NK-92 (cell line): ENCODE measurements around the gene CFAP54.
"Not testable (repeated sequence)": the region's sequence is repeated elsewhere in the genome, so short reads cannot be mapped to it uniquely, and the experiment has no call there.

Source experiments
- DNase-seq: peaks from one replicate; lab custom pipeline; 2025; ENCODE audit not compliant: unreplicated experiment; lab: John Stamatoyannopoulos, UW

CFAP54 gene

DNA sequence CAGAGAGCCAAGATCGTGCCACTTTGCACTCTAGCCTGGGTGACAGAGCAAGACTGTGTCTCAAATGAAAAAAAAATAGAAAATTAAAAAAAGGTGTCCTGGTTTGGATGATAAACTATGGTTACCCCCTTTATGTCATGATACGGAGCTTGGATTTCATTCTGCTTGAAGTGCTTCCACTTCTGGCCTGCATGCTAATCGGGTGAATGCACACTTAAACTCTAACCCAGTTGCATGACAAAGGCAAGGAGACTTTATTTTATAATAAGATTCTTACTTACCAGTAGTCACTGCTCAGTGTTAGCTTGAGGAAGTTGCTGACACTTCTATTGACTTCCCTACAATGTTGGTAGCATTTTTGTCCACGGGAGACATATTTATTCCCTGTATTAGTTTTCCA lies 24.3 kb downstream of the CFAP54 start:
- no peak for DNase-seq

DNA sequence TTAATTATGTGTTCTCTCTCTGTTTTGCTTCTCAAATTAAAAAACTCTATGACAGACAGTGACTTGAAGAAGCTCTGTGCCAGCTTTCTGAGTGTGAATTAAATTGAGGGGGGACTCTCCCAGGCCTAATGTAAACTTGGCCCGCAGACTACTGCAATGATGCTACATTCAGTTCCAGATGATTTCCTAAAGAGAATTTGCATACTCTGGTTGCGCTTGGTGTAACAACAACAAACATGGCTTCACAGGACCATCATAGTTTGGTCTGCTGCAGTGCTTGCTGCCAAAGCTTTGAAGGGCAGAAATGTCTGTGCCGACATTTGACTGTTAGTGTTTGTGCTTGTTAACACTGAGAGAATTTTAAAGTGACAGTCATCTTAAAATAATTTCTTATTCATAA lies 25.0 kb downstream of the CFAP54 start:
- DNase-seq = no peak

DNA sequence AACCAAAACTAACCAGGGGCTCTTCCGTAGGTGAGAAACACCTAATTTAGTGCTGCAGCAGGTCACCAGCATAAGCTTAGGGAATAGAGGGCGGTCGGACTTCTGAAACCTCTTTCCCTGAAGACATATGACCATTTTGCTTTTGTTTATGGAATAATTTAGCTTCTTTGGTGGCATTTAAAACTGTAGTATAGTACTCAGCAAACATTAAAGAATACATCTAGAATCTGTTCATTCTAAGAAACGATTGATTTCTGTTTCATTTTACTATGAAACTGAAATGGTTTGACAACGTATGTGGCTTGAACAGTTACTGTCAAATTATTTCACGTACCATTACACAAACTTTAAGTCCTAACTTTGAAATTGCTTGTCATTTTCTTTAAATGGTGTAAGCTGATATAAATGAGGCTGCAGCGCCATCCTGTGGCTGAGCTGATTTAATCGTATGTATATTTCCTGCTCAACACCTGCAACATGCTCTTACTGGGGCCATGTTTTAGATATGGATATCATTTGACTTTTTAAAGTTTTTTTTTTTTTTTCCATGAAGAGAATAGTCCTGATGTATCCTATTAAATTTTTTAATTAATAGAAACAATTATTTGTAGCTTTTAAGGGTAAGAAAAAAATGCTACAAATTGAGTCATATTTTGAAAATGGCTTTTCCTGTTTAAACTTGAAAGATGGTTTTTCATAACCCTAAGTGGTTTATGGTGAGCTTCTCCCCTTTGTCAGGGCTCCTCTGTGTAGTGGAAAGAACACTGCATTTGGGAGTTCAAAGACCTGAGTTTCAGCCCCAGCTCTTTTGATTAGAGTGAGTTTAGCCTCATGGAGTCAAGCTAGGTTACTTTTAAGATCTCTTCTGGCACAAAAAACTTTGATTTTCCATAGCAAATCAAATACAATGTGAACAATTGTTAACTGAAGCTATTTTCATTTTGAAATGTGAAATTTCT lies 27.4 kb downstream of the CFAP54 start:
- peak; percentile 16 for DNase-seq

DNA sequence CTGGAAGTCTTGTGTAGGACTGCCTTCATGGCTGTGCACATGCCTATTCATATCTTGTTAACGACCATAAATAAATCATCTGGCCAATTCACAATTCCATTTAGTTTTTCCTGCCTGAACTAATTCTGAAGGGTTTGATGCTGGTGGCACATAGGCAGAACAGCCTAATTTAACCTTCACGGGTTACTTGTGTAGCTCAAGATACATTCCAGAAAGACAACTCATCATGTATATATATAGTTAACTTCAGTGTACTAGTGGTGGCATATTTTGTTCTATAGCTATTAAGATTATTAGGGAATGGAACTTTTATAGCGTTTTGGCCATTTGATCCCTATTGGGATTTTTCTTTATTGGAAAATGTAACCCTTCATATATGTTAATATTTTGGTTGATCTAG lies 31.4 kb downstream of the CFAP54 start:
- DNase-seq = no peak

DNA sequence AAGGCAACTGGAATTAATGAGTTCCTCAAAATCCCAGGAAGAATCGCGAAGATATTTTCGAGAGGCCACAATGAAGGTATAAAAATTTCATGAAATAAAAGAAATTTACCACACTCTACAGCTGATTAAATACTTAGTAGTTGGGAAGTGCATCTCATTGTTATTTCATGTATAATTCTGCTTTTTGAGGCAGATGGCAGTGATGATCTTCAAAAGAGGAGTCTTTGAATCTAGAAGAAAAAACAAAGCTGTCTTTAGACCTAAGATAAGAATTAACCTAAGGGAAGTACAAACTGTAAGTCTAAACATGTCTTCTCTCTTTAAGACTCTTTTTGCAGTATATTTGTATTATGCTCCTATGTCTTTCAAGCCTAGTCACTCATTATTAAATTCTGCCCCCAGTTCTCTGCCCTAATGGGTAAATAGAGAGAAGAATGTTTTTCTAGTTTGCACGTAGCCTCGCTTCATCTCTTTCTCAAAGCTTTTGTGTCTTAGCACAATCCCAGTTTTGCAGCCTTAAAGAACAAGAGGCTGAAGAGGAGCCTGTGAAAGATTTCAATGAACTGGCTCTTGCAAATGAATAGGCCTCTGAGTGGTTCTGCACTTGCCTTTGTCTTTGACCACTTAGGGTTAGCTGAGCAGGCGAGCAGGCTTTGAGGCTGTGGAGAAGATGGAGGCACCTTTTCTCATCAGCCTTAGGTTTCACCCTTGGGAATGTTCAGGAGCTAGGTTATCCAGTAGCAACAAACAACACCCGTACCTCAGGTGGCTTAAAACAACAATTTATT lies 32.7 kb downstream of the CFAP54 start:
- no peak for DNase-seq

DNA sequence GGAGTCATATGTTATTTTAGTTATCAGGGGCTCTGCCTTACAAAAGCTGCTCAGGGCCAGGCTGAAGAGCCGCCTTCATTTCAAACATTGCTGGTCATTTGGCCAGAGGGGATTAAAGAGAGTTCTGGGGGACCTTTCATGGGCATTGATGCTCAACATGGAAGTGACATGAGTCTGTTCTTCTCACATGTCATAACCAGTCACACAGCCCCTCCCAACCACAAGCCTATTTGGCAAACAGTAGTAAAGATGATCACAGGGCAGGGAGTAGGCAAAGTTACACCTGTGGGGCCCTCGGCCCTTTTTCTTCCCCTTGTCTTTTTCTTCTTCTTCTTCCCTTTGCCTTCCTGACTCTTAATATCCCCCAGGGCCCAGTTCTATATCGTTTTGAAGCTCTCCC lies 33.3 kb downstream of the CFAP54 start:
- no peak for DNase-seq

DNA sequence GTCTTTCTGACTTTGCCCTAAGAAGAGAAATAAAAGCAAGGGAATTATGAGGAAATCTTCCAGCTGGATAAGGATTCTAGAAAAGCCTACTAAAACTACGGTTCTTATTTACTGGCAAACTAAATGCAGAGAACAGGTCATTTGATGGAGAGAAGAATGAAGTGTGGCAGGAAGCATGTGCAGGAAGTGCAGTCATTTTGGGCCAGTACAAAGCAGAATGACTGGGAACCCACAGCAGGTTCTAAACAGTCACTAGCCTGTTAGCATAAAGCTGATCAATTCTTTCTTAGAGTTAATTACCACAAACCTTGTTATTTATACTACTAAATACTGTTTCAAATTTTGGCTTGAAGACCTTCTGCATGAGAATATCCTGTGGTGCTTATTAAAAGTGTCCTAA lies 36.7 kb downstream of the CFAP54 start:
- DNase-seq = no peak

DNA sequence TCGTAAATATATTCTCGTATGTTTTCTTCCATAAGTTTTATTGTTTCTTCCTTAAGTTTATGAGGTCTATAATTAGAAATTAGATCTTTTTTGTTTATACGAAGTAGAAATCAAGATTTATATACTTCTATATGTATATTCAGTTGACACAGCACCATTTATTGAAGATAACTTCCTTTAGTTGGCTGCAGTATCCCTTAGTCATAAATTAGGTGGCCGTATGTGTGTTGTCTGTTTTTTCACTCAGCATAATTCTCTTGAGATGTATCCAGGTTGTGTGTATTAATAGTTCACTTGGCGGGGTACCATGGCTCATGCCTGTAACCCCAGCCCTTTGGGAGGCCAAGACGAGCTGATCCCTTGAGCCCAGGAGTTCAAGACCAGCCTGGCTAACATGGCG lies 40.5 kb downstream of the CFAP54 start:
- DNase-seq = no peak

DNA sequence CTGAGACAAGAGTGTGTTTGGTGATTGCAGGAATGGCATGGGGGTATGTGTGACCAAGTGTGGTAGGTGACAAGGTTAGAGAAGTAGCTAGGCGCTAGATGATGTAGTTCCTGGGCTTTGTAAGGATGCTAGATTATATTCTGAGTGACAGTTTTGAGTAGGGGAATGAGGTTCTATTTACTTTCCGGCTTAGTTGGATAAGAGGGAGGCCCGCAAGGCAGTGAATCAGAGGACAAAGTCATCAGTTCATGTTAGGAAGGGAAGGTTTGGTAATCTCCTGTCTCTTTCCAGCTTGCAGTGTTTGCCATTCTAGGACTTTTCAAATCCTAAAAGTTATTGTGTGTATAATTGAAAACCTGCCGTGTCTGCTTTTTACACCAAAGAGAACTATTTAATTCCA lies 45.0 kb downstream of the CFAP54 start:
- no peak for DNase-seq

DNA sequence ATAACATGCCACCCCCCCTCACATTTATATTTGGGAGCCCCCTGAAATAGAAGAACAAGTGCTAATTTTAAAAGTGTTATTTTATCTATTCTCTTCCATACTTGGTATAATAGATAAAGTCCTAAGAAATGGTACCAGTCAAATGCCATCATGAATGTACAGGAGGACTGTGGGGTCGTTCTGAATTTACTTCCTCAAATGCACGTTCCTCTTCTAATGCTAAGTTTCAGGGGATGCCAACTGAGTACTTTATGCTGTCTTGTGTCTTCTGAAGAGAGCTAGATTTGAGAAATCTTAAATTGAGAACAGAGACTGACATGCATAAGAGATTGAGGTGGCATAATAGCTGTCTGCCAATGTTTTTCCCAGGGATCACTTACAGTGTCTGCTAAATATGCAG lies 59.0 kb downstream of the CFAP54 start:
- no peak for DNase-seq

DNA sequence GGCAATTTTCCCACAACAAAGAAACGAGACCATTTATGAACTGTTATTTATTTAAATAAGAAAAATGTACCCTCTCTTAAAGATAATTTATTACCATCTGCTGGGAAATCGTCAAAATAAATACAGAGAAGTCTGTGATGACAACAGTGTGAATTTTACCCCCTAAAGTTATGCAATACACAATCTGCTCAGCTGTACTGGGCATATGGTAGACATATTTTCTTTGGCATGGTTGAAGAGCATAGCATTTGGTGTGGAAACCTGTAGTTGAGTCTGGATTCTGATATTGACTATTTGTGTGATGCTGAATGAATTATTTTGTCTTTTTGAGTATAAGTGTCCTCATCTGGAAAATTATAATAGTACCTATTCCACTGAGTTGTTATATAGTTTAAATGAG lies 60.0 kb downstream of the CFAP54 start:
- no peak for DNase-seq

DNA sequence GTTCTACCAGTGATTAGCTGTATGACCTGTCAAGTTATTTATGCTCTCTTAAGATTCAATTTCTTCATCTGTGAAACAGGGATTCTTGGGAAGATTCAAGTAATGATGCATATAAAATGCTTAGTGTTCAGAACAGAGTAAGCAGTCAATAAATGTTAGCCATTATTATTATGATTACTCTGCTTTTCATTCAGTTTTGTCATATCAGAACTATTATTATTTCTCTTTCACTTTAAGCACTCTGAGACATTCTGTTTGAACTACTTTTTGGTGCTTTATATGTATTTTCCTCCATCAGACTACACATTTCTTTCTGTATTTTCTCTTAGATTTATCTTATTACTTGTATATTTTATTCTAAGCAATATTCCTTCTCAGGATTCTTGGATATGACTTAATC lies 81.2 kb downstream of the CFAP54 start:
- DNase-seq = no peak

DNA sequence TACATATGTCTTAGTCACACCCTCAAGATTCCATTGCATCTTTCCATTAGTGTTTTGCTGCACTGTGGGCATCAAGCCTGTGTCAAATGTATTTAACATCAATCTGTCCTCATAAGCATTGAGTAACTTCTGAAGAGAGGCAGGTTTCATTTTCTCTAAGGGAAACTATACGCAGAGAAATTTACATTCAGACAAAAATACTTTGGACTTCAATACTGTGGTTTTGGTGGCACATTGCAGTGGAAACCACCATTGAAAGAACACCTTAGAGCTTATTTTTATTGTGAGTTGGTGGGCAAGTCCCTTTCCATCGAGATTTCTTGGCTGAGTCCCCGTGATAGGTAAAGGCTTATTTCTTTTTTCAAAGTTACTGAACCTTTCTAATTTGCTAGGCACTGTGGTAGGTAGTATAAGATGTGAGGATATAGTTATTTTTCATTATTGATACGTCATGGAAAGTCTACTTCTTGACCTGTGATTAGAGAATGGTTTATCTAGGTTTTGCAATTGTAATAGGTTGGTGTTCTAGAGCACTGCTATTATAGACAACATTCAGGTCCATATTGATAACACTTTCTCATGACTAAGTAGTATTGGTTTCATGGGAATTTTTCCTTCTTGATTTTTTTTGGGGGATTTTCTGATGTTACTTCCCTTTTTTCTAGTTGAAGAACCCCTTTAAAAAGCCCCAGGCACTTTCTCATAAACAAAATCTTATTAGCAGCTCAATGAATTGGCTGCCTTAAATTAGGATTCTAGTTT lies 81.9 kb downstream of the CFAP54 start:
- DNase-seq = no peak

DNA sequence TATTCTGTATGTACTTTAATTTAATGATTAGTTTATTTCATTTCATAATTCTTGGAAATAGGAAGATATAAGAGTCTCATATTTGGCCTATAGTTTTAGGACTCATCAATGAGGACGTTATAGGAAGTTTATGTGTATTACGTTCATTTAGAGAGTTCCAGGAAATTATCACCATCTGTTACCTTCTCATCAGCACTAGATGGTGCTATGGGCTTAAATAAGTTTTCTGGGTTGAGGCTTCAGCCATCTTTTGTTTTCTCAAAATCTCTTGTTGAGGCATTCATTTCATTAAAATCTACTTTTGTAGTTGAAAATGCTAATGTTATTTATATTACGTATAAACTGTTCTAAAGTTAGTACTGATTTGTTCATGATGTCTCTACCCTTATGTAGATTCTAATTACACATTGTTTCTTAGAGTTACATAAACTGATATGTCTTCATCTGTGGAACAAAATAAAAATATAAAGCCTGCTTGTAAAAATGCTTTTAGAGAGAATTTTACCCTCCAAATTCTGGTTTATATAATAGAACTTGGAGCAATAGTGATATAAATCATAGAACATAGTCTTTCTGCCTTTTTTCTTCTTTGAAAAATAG lies 89.2 kb downstream of the CFAP54 start:
- DNase-seq = no peak

DNA sequence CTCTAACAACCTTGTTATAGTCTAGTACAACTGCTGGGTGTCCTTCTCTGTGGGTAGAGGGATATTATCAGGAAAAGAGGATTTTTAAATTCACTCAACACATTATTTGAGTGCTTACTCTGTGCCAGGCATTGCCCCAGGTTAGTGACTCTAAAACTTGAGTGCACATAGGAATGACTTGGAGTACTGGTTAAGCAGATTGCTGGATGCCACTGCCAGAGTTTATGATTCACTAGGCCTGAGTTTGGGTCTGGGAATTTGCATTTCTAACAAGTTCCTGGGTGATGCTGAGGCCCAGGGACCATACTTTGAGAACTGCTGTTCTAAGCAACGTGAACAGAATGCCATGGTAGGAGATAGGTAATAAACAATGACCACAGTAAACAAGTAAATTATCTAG lies 96.6 kb downstream of the CFAP54 start:
- no peak for DNase-seq

DNA sequence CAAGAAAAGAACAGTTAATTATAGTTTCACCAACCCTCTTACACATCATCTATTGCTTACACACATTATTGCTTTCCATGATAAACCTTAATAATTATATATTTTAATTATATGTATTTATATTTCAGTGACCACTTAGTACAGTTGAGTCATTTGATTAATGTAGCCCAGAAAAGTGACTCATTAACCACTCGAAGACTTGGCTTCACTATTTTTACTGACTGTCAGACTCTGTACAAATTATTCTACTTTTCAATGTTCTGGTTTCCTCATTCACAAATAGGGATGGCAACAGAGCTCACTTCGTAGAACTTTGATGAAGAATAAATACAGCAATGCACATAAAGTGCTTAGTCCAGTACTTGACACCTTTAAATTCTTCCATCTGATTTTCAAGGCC lies 98.3 kb downstream of the CFAP54 start:
- DNase-seq = no peak

DNA sequence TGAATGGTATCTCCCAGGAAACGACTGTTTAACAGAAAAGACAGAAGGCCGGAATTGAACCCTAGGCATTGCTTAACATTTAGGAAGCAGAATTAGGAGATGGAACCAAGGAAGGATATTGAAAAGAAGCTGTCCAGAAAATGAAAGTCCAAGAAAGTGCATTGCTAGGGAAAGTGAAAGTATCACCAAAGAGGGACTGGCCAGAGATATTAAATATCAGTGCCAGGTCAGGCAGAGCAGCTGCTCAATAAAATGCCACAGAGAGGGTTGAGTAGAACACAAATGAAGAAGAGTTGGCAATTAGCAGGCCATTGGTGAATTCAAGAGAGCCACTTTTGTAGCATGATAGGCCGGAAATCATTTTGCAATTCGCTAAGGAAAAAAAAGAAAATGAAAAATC lies 101.6 kb downstream of the CFAP54 start:
- DNase-seq = no peak

DNA sequence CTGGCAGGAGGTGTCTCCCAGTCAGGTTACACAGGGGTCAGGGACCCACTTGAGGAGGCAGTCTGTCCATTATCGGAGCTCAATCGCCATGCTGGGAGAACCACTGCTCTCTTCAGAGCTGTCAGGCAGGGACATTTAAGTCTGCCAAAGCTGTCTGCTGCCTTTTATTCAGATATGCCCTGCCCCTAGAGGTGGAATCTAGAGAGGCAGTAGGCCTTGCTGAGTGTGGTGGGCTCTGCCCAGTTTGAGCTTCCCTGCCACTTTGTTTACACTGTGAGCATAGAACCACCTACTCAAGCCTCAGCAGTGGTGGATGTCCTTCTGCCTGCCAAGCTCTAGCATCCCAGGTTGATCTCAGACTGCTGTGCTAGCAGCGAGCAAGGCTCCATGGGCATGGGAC lies 115.0 kb downstream of the CFAP54 start:
- not testable (repeated sequence) for DNase-seq

DNA sequence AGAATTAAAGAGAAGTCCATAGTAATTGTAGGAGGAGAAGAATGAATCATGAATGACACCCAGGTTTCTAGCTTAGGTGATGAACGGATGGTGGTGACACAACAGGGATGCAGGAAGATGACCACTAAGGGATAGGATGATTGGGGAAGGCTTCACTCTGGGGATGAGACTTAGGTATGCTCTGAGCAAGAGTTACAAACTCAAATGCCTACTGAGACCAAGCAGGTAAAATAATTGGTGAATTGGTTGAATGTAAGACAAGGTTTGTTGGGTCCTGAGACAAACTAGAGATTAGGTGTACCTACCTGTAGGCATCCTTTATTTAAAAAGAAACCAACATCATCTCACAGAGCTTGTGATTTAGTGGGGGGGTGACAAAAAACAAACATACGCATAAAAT lies 116.3 kb downstream of the CFAP54 start:
- no peak for DNase-seq

DNA sequence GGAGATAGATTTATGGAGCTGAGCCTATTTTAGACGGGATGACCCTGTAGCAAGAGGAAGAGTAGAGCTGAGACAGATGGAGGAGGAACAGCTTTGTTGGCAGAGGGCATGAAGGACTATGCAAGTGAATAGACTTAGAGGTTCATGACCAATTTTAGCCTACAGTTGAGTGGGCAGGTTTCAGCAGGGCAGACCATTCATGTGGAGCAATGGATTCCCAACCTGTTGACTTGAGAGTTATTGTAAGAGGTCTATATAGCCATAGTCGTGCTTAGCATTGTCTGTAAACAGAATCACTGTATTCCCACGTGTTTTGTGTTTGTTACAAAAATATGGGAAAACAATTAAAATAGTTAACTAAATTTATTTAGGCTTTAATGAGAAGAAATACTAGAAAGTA lies 116.8 kb downstream of the CFAP54 start:
- DNase-seq = no peak

DNA sequence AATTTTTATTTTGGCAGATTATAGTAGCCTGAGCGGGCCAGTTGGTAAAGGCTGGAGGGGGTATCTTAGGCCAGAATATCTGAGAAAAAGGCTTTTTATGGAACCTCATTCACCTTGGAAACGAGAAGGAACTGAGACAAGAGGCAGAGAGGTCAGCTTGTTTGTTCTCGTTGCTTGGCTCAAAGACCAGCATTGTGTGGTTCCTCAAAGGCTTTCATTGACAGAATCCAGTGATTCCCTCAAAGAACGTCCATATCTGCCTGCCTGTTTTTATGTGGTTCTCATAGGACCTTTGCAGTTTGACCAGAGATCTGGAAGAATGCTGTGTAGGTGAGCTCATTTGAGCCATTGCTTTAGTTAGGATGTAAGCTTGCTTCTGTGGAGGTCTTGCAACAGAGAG lies 117.3 kb downstream of the CFAP54 start:
- no peak for DNase-seq
